Smooth muscle cell (in vitro differentiated cells): ENCODE data around the gene PJA2. TPM values are rescaled to one million over a fixed set of nuclear protein-coding genes. Genes with fewer than 3 reads are reported as not detected.
A peak's percentile ranks its signal among the peaks of the same experiment; 100 is the strongest.
"Not testable (repeated sequence)": the region's sequence is repeated elsewhere in the genome, so short reads cannot be mapped to it uniquely, and the experiment has no call there.

Experiments used
- DNase-seq: peaks from one replicate; lab custom pipeline; 2025; ENCODE audit not compliant: unreplicated experiment; lab: John Stamatoyannopoulos, UW
- H2AFZ ChIP-seq: fragments of 200-600 bp; sonication (generic); 2 replicates; pipeline ENCODE4 v1.6.0; 2016; ENCODE audit warnings: antibody characterized with exemption, low read depth, mild to moderate bottlenecking
- H3F3A ChIP-seq: fragments of 200-600 bp; sonication (generic); 2 replicates; pipeline ENCODE4 v1.6.0; 2017; ENCODE audit warnings: antibody characterized with exemption, low read depth
- H3K27ac ChIP-seq: fragments of 200-600 bp; sonication (generic); 2 replicates; pipeline ENCODE4 v1.5.1; 2016; ENCODE audit warnings: low read depth, mild to moderate bottlenecking
- H3K27me3 ChIP-seq: fragments of 200-600 bp; sonication (generic); 2 replicates; pipeline ENCODE4 v1.6.1; 2016; ENCODE audit warnings: low read depth, mild to moderate bottlenecking
- H3K36me3 ChIP-seq: fragments of 200-600 bp; sonication (generic); 2 replicates; pipeline ENCODE4 v1.5.1; 2016; ENCODE audit warnings: low read depth
- H3K4me1 ChIP-seq: fragments of 200-600 bp; sonication (generic); 2 replicates; pipeline ENCODE4 v1.5.1; 2016; ENCODE audit warnings: low read depth
- H3K4me2 ChIP-seq: fragments of 200-600 bp; sonication (generic); 2 replicates; pipeline ENCODE4 v1.6.0; 2016; ENCODE audit warnings: mild to moderate bottlenecking
- H3K4me3 ChIP-seq: fragments of 200-600 bp; sonication (generic); 2 replicates; pipeline ENCODE4 v1.5.1; 2016; ENCODE audit warnings: mild to moderate bottlenecking
- H3K79me2 ChIP-seq: fragments of 200-600 bp; sonication (generic); 2 replicates; pipeline ENCODE4 v1.6.0; 2016; ENCODE audit warnings: low read depth, mild to moderate bottlenecking
- H3K9ac ChIP-seq: fragments of 200-600 bp; sonication (generic); 2 replicates; pipeline ENCODE4 v1.6.0; 2016; ENCODE audit warnings: low read depth
- H3K9me3 ChIP-seq: fragments of 200-600 bp; sonication (generic); replicated peaks from 2 replicates; pipeline ENCODE4 v1.5.1; 2016; ENCODE audit warnings: low read depth
- H4K20me1 ChIP-seq: fragments of 200-600 bp; sonication (generic); 2 replicates; pipeline ENCODE4 v1.6.0; 2016; ENCODE audit warnings: low read depth
- WGBS: methylation state at CpG from one replicate; pipeline ENCODE4 v1.1.7; 2016; ENCODE audit warnings: low lambda C conversion rate; 5-methylcytosine and 5-hydroxymethylcytosine counted together
- polyA plus RNA-seq: library from polyadenylated mRNA; unstranded; fragments of >200 nt; fragmentation: Nextera tagmentation; extraction: Ambion mirVana; gene quantifications from 2 replicates; pipeline ENCODE4 v1.2.1, GENCODE V29; 2016
- total RNA-seq: library from RNA; depleted of rRNA; stranded (reverse); fragments of >200 nt; gene quantifications from 2 replicates; pipeline ENCODE4 v1.2.3, GENCODE V29; 2014
- TF ChIP-seq, protein P1 (sequence below): fragments of 200-600 bp; sonication (generic); IDR thresholded peaks from 2 replicates; pipeline ENCODE4 v1.5.1; 2017; ENCODE audit warnings: borderline replicate concordance, mild to moderate bottlenecking, antibody characterized with exemption; ENCODE audit not compliant: insufficient read depth, poor library complexity, severe bottlenecking

PJA2 gene
- total and polyA plus RNA-seq, 2 experiments from 2014 or later, result 84.0 to 183 TPM

DNA sequence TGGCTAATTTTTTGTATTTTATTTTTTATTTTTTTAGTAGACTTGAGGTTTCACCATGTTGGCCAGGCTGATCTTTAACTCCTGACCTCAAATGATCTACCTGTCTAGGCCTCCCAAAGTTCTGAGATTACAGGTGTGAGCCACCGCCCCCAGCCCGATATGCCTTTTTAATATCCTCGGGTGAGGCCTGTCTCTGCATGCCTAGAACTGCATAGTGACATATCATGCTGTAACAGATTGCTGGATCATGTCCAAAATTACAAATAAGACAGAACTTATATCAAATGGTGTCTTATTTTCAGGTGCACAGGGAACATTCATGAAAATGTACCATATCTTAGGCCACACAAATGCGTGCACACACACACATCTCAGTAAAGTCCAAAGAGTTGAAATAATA lies 39.1 kb upstream of the PJA2 start:
- Histone ChIP-seq H2AFZ (no peak overlapping the region), H4K20me1 (no peaks in the 10 kb centered on the region), H3K4me2 (no peak overlapping the region), H3K27me3 (no peaks in the 10 kb centered on the region), H3K9ac (no peak overlapping the region), H3K4me1 (no peaks in the 10 kb centered on the region), H3F3A (no peaks in the 10 kb centered on the region), H3K9me3 (no peaks in the 10 kb centered on the region), H3K4me3 (no peak overlapping the region), H3K36me3 (no peaks in the 10 kb centered on the region), H3K27ac (no peak overlapping the region), H3K79me2 (no peaks in the 10 kb centered on the region)
- TF ChIP-seq, protein P1, sequence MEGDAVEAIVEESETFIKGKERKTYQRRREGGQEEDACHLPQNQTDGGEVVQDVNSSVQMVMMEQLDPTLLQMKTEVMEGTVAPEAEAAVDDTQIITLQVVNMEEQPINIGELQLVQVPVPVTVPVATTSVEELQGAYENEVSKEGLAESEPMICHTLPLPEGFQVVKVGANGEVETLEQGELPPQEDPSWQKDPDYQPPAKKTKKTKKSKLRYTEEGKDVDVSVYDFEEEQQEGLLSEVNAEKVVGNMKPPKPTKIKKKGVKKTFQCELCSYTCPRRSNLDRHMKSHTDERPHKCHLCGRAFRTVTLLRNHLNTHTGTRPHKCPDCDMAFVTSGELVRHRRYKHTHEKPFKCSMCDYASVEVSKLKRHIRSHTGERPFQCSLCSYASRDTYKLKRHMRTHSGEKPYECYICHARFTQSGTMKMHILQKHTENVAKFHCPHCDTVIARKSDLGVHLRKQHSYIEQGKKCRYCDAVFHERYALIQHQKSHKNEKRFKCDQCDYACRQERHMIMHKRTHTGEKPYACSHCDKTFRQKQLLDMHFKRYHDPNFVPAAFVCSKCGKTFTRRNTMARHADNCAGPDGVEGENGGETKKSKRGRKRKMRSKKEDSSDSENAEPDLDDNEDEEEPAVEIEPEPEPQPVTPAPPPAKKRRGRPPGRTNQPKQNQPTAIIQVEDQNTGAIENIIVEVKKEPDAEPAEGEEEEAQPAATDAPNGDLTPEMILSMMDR, result no peak
- no peak for DNase-seq
- 92% methylated on average over 4 of the region's 4 CpGs for WGBS

DNA sequence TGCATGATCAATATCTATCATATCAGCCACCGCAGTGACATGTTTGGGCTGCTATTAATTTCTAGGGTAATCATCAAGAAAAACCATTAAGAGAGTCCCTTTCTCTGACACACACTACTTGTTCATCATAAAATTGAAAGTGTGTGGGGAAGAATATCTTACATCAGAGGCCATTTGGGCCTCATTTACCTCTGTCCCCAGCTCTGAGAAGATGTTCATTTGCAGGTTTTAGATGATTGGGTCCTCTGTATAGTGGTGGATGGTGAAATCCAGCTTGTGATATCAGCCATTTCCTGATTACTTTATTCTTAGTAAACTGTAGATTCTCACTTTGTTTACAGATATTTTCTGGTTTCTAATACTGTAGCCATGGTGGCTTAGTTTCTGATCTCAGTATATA lies 29.8 kb upstream of the PJA2 start:
- Histone ChIP-seq H3K4me3 (no peak overlapping the region), H4K20me1 (no peaks in the 10 kb centered on the region), H3K4me2 (no peak overlapping the region), H3K4me1 (no peaks in the 10 kb centered on the region), H3K36me3 (no peaks in the 10 kb centered on the region), H3K27me3 (no peaks in the 10 kb centered on the region), H3K9me3 (no peaks in the 10 kb centered on the region), H2AFZ (peak overlapping the region; percentile 71), H3F3A (no peaks in the 10 kb centered on the region), H3K27ac (no peak overlapping the region), H3K79me2 (no peaks in the 10 kb centered on the region), H3K9ac (no peak overlapping the region)
- TF ChIP-seq, protein P1, result no peak
- 89% methylated on average over 1 of the region's 1 CpG for WGBS
- DNase-seq, result no peak

DNA sequence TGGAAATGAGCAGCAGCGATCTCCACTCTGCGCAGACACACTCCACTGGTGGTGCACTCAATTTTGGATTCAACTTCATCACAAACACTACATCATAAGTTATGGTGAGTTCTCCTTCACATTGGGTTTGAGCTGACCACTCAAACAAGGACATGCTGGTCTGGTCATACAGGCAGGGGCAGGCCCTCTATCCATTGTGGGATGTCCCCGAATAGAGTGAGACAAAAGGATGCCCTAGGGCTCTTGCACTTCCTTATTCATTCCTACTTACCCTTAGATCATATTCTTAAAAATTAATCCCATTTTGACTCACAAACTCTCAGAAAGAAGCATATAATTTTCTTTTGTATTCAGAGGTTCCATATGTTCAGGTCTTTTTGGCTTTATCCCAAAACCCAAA lies 16.3 kb upstream of the PJA2 start:
- Histone ChIP-seq H3K27ac (no peak overlapping the region), H3K79me2 (no peaks in the 10 kb centered on the region), H3K4me1 (no peaks in the 10 kb centered on the region), H3K9ac (no peak overlapping the region), H4K20me1 (no peaks in the 10 kb centered on the region), H3K4me2 (no peak overlapping the region), H3K36me3 (no peaks in the 10 kb centered on the region), H2AFZ (no peak overlapping the region), H3K27me3 (no peaks in the 10 kb centered on the region), H3K9me3 (no peaks in the 10 kb centered on the region), H3K4me3 (no peak overlapping the region), H3F3A (no peaks in the 10 kb centered on the region)
- WGBS, result 94% methylated on average over 3 of the region's 3 CpGs
- DNase-seq, result no peak
- TF ChIP-seq, protein P1, result no peak

DNA sequence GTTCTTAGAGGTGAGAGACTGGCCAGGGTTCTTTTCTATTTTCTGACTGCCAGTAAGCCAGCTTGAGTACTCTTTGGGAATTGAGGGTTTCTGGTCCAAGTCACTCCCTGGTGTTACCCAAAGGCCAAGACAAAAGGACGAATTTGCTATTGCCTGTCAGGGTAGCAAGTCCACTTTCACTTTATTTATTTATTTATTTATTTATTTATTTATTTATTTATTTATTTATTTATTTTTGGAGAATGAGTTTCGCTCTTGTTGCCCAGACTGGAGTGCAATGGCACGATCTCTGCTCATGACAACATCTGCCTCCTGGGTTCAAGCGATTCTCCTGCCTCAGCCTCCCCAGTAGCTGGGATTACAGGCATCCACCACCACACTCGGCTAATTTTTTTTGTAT lies 15.7 kb upstream of the PJA2 start:
- H4K20me1 ChIP-seq, H3K36me3 ChIP-seq, H3K4me1 ChIP-seq, H3K27me3 ChIP-seq, H3K9me3 ChIP-seq, H2AFZ ChIP-seq, DNase-seq, H3K4me3 ChIP-seq, H3F3A ChIP-seq, H3K4me2 ChIP-seq, H3K79me2 ChIP-seq: not testable (repeated sequence)
- Histone ChIP-seq H3K9ac (peak overlapping the region; percentile 58), H3K27ac (peak overlapping the region; percentile 82)
- 97% methylated on average over 5 of the region's 5 CpGs for WGBS
